Spleen (tissue), 11 donors: Measurements from ENCODE around the gene TMEM100. TPM values are rescaled to one million over a fixed set of nuclear protein-coding genes. Genes with fewer than 3 reads are reported as not detected.
A peak's percentile ranks its signal among the peaks of the same experiment; 100 is the strongest.

Experiments
- DNase-seq: peaks from one replicate; pipeline ENCODE4 v3.0.0-alpha.2; 2020
- H3K27ac ChIP-seq, 8 donors: fragments of 200-600 bp; sonication (generic) in 7 of 8; 1 replicate in 4 of 8; 2 replicates in 4 of 8; pipeline versions ENCODE4 v1.5.0 to v1.8.0; 2016 to 2021; ENCODE audit warnings: inconsistent platforms in 4 of 8, mild to moderate bottlenecking in 4 of 8, moderate library complexity in 1 of 8
- H3K27me3 ChIP-seq, 7 donors: fragments of 200-600 bp; sonication (generic) in 6 of 7; replicated peaks in 1 of 7; 1 replicate in 4 of 7; 2 replicates in 3 of 7; pipeline versions ENCODE4 v1.5.0 to v1.8.0; 2016 to 2021; ENCODE audit warnings: inconsistent platforms in 3 of 7, mild to moderate bottlenecking in 1 of 7
- H3K36me3 ChIP-seq, 6 donors: fragments of 200-600 bp; sonication (generic) in 5 of 6; 1 replicate in 4 of 6; 2 replicates in 2 of 6; pipeline versions ENCODE4 v1.5.0 to v1.8.0; 2016 to 2021; ENCODE audit warnings: inconsistent platforms in 2 of 6
- H3K4me1 ChIP-seq, 6 donors: fragments of 200-600 bp; sonication (generic) in 5 of 6; 1 replicate in 3 of 6; 2 replicates in 3 of 6; pipeline versions ENCODE4 v1.5.0 to v1.8.0; 2016 to 2021; ENCODE audit warnings: inconsistent platforms in 3 of 6
- H3K4me3 ChIP-seq, 8 donors: fragments of 200-600 bp; sonication (generic) in 7 of 8; 1 replicate in 4 of 8; 2 replicates in 4 of 8; pipeline versions ENCODE4 v1.5.0 to v1.8.0; 2016 to 2021; ENCODE audit warnings: inconsistent platforms in 4 of 8, mild to moderate bottlenecking in 4 of 8, moderate library complexity in 2 of 8
- H3K9me3 ChIP-seq, 8 donors: fragments of 200-600 bp; sonication (generic) in 7 of 8; 1 replicate in 4 of 8; 2 replicates in 4 of 8; pipeline versions ENCODE4 v1.5.0 to v1.8.0; 2016 to 2021; ENCODE audit warnings: inconsistent platforms in 4 of 8
- CTCF ChIP-seq, 11 experiments: fragments of 200-600 bp in 7 of 11; fragments of 450-650 bp in 4 of 11; sonication (generic) in 4 of 11; IDR thresholded peaks in 8 of 11; conservative IDR thresholded peaks in 3 of 11; 1 replicate in 7 of 11; 2 replicates in 4 of 11; pipeline versions ENCODE4 v1.4.0 to v1.8.0; 2016 to 2021; ENCODE audit warnings: antibody characterized with exemption in 11 of 11, inconsistent platforms in 4 of 11, mild to moderate bottlenecking in 1 of 11
- POLR2A ChIP-seq, 3 donors: fragments of 450-650 bp; IDR thresholded peaks; one replicate each; pipeline ENCODE4 v1.5.1; 2017; ENCODE audit warnings: antibody characterized with exemption in 3 of 3, mild to moderate bottlenecking in 1 of 3
- POLR2AphosphoS5 ChIP-seq, 3 donors: sonication (generic); formaldehyde crosslinking; IDR thresholded peaks; one replicate each; pipeline ENCODE4 v1.5.1; 2017; ENCODE audit warnings: antibody characterized with exemption in 3 of 3
- WGBS, 5 donors: extraction: QIAGEN DNeasy Blood & Tissue Kit in 3 of 5; methylation state at CpG; one replicate each; pipeline versions ENCODE4 v1.1.5 to v1.1.7; 2013 to 2018; 5-methylcytosine and 5-hydroxymethylcytosine counted together
- intact Hi-C: fragments of 100-400 bp; cut with DNase I; formaldehyde crosslinking; loops from one replicate; pipeline ENCODE4 v1.15.0; 2023; ENCODE audit warnings: low total_unique reads
- polyA plus RNA-seq, 3 donors: library from polyadenylated mRNA; stranded (reverse); fragments of 200-250 nt; gene quantifications; one replicate each; pipeline ENCODE4 v1.2.1, GENCODE V29; 2013
- total RNA-seq, 7 donors: library from RNA; depleted of rRNA in 3 of 7; stranded (reverse); fragments of >200 nt in 3 of 7; fragmentation: NEBNext Ultra II Directional in 4 of 7; extraction: Animal tissue kit (Norgen Biotek cat#: 25700) in 4 of 7; gene quantifications; one replicate each; pipeline versions ENCODE4 v1.1.0 to v1.2.1, GENCODE V29; 2016 to 2021
- donor health status: healthy with polysubstance abuse.
- donor health status: DM: no; HTN: no; CAD: no; lungs with moderate emphysema.
- donor health status: DM: no; HTN: no; CAD: no.
- donor health status: Bipolar disorder and iron deficiency.
- donor health status: healthy.
- donor health status: DM: no; HTN: no; CAD: no.
- donor health status: DM: yes; HTN: yes; CAD: no.

The TMEM100 gene
- total and polyA plus RNA-seq, 10 donors = 1.3 to 19.8 (median 3.5) TPM

- no peak for DNase-seq
- H3K4me1 ChIP-seq = peaks cover 0 to 16% (median 0%) of the 10 kb centered on the region in 6 donors
- intact Hi-C loops = no loop called here
- TF ChIP-seq CTCF (IDR thresholded peaks at IDR 0.05 in 8 of 11, conservative IDR thresholded peaks at IDR 0.05 in 3 of 11) (no peak), POLR2A (IDR thresholded peaks at IDR 0.05) (no peak), POLR2AphosphoS5 (IDR thresholded peaks at IDR 0.05) (no peak)
- H3K9me3 ChIP-seq = no peaks in the 10 kb centered on the region
- peaks cover 4 to 66% (median 35%) of the 10 kb centered on the region in 6 donors for H3K36me3 ChIP-seq
- H3K27ac ChIP-seq = peak overlapping the region in 2 of 8 donors; percentile 13 to 21
- 64 to 84% (median 75%) methylated on average over 6 of the region's 6 CpGs for WGBS, 5 donors
- H3K27me3 ChIP-seq = no peaks in the 10 kb centered on the region
- no peak overlapping the region for H3K4me3 ChIP-seq
Observed at GRCh38 chr17:55769625-55770000, 46.9 kb upstream of the TMEM100 start.

- intact Hi-C loops = no loop called here
- H3K27ac ChIP-seq = peak overlapping the region in 2 of 8 donors; percentile 13 to 21
Observed at GRCh38 chr17:55768936-55769624, 46.4 kb upstream of the TMEM100 start.

GRCh38 chr17:55765472-55765871 is 42.8 kb upstream of the TMEM100 start:
- Histone ChIP-seq H3K27me3 (no peaks in the 10 kb centered on the region), H3K4me3 (no peak overlapping the region), H3K9me3 (no peaks in the 10 kb centered on the region), H3K4me1 (peaks cover 0 to 37% (median 6%) of the 10 kb centered on the region in 6 donors), H3K36me3 (peaks cover 0 to 28% (median 7%) of the 10 kb centered on the region in 6 donors), H3K27ac (no peak overlapping the region)
- intact Hi-C loops = no loop called here
- no peak for DNase-seq
- no peak for TF ChIP-seq POLR2A (IDR thresholded peaks at IDR 0.05)
- TF ChIP-seq CTCF (IDR thresholded peaks at IDR 0.05 in 8 of 11, conservative IDR thresholded peaks at IDR 0.05 in 3 of 11) = no peak
- no peak for TF ChIP-seq POLR2AphosphoS5 (IDR thresholded peaks at IDR 0.05)
- 95 to 98% (median 96%) methylated on average over 3 of the region's 3 CpGs for WGBS, 5 donors

More at GRCh38 chr17:55768936-55769624, 46.4 kb upstream of the TMEM100 start:
- Histone ChIP-seq H3K36me3 (peaks cover 4 to 60% (median 31%) of the 10 kb centered on the region in 6 donors), H3K9me3 (no peaks in the 10 kb centered on the region), H3K4me3 (no peak overlapping the region), H3K27me3 (no peaks in the 10 kb centered on the region), H3K4me1 (peaks cover 0 to 21% (median 2%) of the 10 kb centered on the region in 6 donors)
- TF ChIP-seq CTCF (IDR thresholded peaks at IDR 0.05 in 8 of 11, conservative IDR thresholded peaks at IDR 0.05 in 3 of 11) (no peak), POLR2A (IDR thresholded peaks at IDR 0.05) (no peak), POLR2AphosphoS5 (IDR thresholded peaks at IDR 0.05) (no peak)
- DNase-seq = no peak

- H3K27ac ChIP-seq = peak overlapping the region in 5 of 8 donors; percentile 11 to 70 (median 33)
- H3K27me3 ChIP-seq = no peaks in the 10 kb centered on the region
- peaks cover 0 to 23% (median 7%) of the 10 kb centered on the region in 6 donors for H3K36me3 ChIP-seq
- H3K4me3 ChIP-seq = no peak overlapping the region
- no peak for TF ChIP-seq CTCF (IDR thresholded peaks at IDR 0.05 in 8 of 11, conservative IDR thresholded peaks at IDR 0.05 in 3 of 11)
- no peak for TF ChIP-seq POLR2AphosphoS5 (IDR thresholded peaks at IDR 0.05)
- intact Hi-C loops = no loop called here
- H3K9me3 ChIP-seq = no peaks in the 10 kb centered on the region
- DNase-seq = no peak
- WGBS, 5 donors = 89 to 96% (median 95%) methylated on average over 4 of the region's 4 CpGs
- H3K4me1 ChIP-seq = peaks cover 0 to 32% (median 7%) of the 10 kb centered on the region in 6 donors
Observed at GRCh38 chr17:55764610-55765009, 41.9 kb upstream of the TMEM100 start.
